ENCODE data around the gene GLB1L2. TPM values are rescaled to one million over a fixed set of nuclear protein-coding genes. Genes with fewer than 3 reads are reported as not detected.

GLB1L2 gene, protein sequence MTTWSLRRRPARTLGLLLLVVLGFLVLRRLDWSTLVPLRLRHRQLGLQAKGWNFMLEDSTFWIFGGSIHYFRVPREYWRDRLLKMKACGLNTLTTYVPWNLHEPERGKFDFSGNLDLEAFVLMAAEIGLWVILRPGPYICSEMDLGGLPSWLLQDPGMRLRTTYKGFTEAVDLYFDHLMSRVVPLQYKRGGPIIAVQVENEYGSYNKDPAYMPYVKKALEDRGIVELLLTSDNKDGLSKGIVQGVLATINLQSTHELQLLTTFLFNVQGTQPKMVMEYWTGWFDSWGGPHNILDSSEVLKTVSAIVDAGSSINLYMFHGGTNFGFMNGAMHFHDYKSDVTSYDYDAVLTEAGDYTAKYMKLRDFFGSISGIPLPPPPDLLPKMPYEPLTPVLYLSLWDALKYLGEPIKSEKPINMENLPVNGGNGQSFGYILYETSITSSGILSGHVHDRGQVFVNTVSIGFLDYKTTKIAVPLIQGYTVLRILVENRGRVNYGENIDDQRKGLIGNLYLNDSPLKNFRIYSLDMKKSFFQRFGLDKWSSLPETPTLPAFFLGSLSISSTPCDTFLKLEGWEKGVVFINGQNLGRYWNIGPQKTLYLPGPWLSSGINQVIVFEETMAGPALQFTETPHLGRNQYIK
- total RNA-seq: 0.50 and 0.89 TPM in 2 replicates

GRCh38 chr11:134331354-134332188 is at the start of gene GLB1L2:
Gene GLB1L2, plus strand, starts transcription at chr11:134331988. Its CDS starts 74 bp downstream, at chr11:134332062.

GRCh38 chr11:134412203-134413042 is 80.6 kb downstream of the GLB1L2 start, which contains the start of gene B3GAT1:
Gene B3GAT1, minus strand, starts transcription at chr11:134412242. Its CDS starts 24,583 bp downstream, at chr11:134387659.

Other genes starting within 250 kb of the GLB1L2 start
- gene NCAPD3, start 108.0 kb upstream of the GLB1L2 start, total RNA-seq: 19.8 and 20.5 TPM in 2 replicates
- gene VPS26B, start 107.3 kb upstream of the GLB1L2 start, total RNA-seq: 29.0 and 32.1 TPM in 2 replicates
- 73.8 and 78.6 TPM in 2 replicates for gene THYN1, start 78.6 kb upstream of the GLB1L2 start, total RNA-seq
- gene ACAD8, start 78.4 kb upstream of the GLB1L2 start, total RNA-seq: 16.4 and 17.7 TPM in 2 replicates
- gene GLB1L3, start 55.6 kb upstream of the GLB1L2 start, total RNA-seq: not detected in 2 replicates
- not detected in 2 replicates for gene B3GAT1, start 80.3 kb downstream of the GLB1L2 start, total RNA-seq